K562 (cell line): ENCODE data around the gene CBX2. TPM values are rescaled to one million over a fixed set of nuclear protein-coding genes. Genes with fewer than 3 reads are reported as not detected.
A peak's percentile ranks its signal among the peaks of the same experiment; 100 is the strongest.

Experiments
- CXXC5 ChIP-seq: fragments of 250-450 bp; sonication (Bioruptor Pico); IDR thresholded peaks from 2 replicates; pipeline ENCODE4 v1.8.0; 2022; ENCODE audit warnings: inconsistent platforms, mild to moderate bottlenecking, moderate library complexity
- EWSR1 ChIP-seq: fragments of 450-650 bp; IDR thresholded peaks from 2 replicates; pipeline ENCODE4 v1.6.1; 2018; ENCODE audit warnings: borderline replicate concordance, mild to moderate bottlenecking, low read depth, moderate library complexity; ENCODE audit not compliant: partially characterized antibody
- HNRNPLL ChIP-seq: fragments of 200-400 bp; formaldehyde crosslinking; IDR thresholded peaks from 2 replicates; pipeline ENCODE4 v1.6.1; 2017; ENCODE audit warnings: low read length, low read depth, mild to moderate bottlenecking; ENCODE audit not compliant: poor library complexity, severe bottlenecking
- HNRNPUL1 ChIP-seq: fragments of 200-400 bp; formaldehyde crosslinking; IDR thresholded peaks from 2 replicates; pipeline ENCODE4 v1.6.1; 2017; ENCODE audit warnings: low read length
- IRF2 ChIP-seq: sonication (generic); formaldehyde crosslinking; IDR thresholded peaks from 2 replicates; pipeline ENCODE4 v1.8.1; 2022; ENCODE audit warnings: mild to moderate bottlenecking, missing genetic modification reagents
- KAT7 ChIP-seq: sonication (generic); formaldehyde crosslinking; IDR thresholded peaks from 2 replicates; pipeline ENCODE4 v1.8.0; 2022; ENCODE audit warnings: missing genetic modification reagents, mild to moderate bottlenecking, borderline replicate concordance
- NCOA1 ChIP-seq: fragments of 450-650 bp; IDR thresholded peaks from 2 replicates; pipeline ENCODE4 v1.6.1; 2016; ENCODE audit warnings: low read depth
- NCOA4 ChIP-seq: fragments of 450-650 bp; IDR thresholded peaks from 2 replicates; pipeline ENCODE4 v1.6.1; 2018; ENCODE audit warnings: mild to moderate bottlenecking; ENCODE audit not compliant: partially characterized antibody
- NELFE ChIP-seq: IDR thresholded peaks from 2 replicates; pipeline ENCODE4 v1.6.1; 2011; ENCODE audit warnings: mild to moderate bottlenecking; ENCODE audit not compliant: insufficient read depth, insufficient read length
- NFE2L1 ChIP-seq: fragments of 450-650 bp; IDR thresholded peaks from 2 replicates; pipeline ENCODE4 v1.6.1; 2016; ENCODE audit warnings: missing genetic modification characterization, low read depth, mild to moderate bottlenecking, missing compliant biosample characterization, moderate library complexity, borderline replicate concordance
- NR3C1 ChIP-seq: sonication (generic); formaldehyde crosslinking; IDR thresholded peaks from 2 replicates; pipeline ENCODE4 v1.8.1; 2022; ENCODE audit warnings: missing genetic modification reagents
- OTX1 ChIP-seq: fragments of 450-650 bp; formaldehyde crosslinking; IDR thresholded peaks from 2 replicates; pipeline ENCODE4 v1.4.0; 2022; ENCODE audit warnings: mild to moderate bottlenecking
- RBM39 ChIP-seq: fragments of 200-400 bp; formaldehyde crosslinking; optimal IDR thresholded peaks from 2 replicates; pipeline ENCODE3; 2018; ENCODE audit warnings: low read depth, low read length
- RNF2 ChIP-seq: sonication (generic); IDR thresholded peaks from 2 replicates; pipeline ENCODE4 v1.6.1; 2016
- SETDB1 ChIP-seq: IDR thresholded peaks from one replicate; pipeline ENCODE4 v1.6.1; 2012; ENCODE audit warnings: low read length, control low read depth, inconsistent platforms
- SOX6 ChIP-seq: fragments of 450-650 bp; IDR thresholded peaks from 2 replicates; pipeline ENCODE4 v1.6.1; 2014; ENCODE audit warnings: mild to moderate bottlenecking
- SUPT5H ChIP-seq: fragments of 450-650 bp; IDR thresholded peaks from 2 replicates; pipeline ENCODE4 v1.6.1; 2016
- TAF9B ChIP-seq: fragments of 450-650 bp; IDR thresholded peaks from 2 replicates; pipeline ENCODE4 v1.6.1; 2018; ENCODE audit warnings: mild to moderate bottlenecking; ENCODE audit not compliant: partially characterized antibody
- TOE1 ChIP-seq, 2 experiments: fragments of 450-650 bp in 1 of 2; sonication (generic) in 1 of 2; formaldehyde crosslinking in 1 of 2; IDR thresholded peaks; 2 replicates each; pipeline versions ENCODE4 v1.7.1 to v1.8.0; 2016 to 2022; ENCODE audit warnings: borderline replicate concordance in 2 of 2, mild to moderate bottlenecking in 2 of 2, antibody characterized with exemption in 1 of 2, inconsistent platforms in 1 of 2, low read depth in 1 of 2, missing genetic modification reagents in 1 of 2, moderate library complexity in 1 of 2
- XRCC4 ChIP-seq: IDR thresholded peaks from one replicate; pipeline ENCODE4 v1.6.1; 2011; ENCODE audit not compliant: insufficient read depth, insufficient read length; ENCODE audit errors: extremely low read depth
- ZNF444 ChIP-seq: fragments of 250-450 bp; sonication (Bioruptor Pico); IDR thresholded peaks from 2 replicates; pipeline ENCODE4 v1.4.0; 2020; ENCODE audit warnings: mild to moderate bottlenecking, moderate library complexity
- ZZZ3 ChIP-seq: fragments of 450-650 bp; IDR thresholded peaks from 2 replicates; pipeline ENCODE4 v1.6.1; 2016; ENCODE audit warnings: antibody characterized with exemption, mild to moderate bottlenecking, moderate library complexity
- polyA plus RNA-seq, 8 experiments: library from polyadenylated mRNA; depleted of rRNA in 4 of 8; stranded (reverse) in 5 of 8; unstranded in 3 of 8; fragments of >200 nt; fragmentation: Nextera tagmentation in 2 of 8; fragmentation: Illumina TruSeq in 1 of 8; extraction: Ambion mirVana in 2 of 8; extraction: Trizol in 1 of 8; gene quantifications; 2 replicates each; pipeline versions ENCODE4 v1.2.1 to v1.2.3, GENCODE V29; 2011 to 2014; ENCODE audit warnings: inconsistent platforms in 1 of 8, missing spikeins in 1 of 8
- total RNA-seq, 7 experiments: library from RNA; depleted of rRNA in 6 of 7; stranded (reverse); fragments of >200 nt in 6 of 7; fragmentation: Illumina TruSeq in 2 of 7; extraction: Trizol in 2 of 7; gene quantifications; 2 replicates each; pipeline versions ENCODE4 v1.2.1 to v1.2.3, GENCODE V29; 2011 to 2021; ENCODE audit warnings: low replicate concordance in 1 of 7
- TF ChIP-seq, protein P1 (sequence below): fragments of 250-450 bp; sonication (Bioruptor Pico); IDR thresholded peaks from 2 replicates; pipeline ENCODE4 v1.8.0; 2021; ENCODE audit warnings: mild to moderate bottlenecking, moderate library complexity
- TF ChIP-seq, protein P2 (sequence below), 2 experiments: fragments of 450-650 bp; IDR thresholded peaks; 2 replicates each; pipeline ENCODE4 v1.6.1; 2018; ENCODE audit warnings: mild to moderate bottlenecking in 2 of 2, low read depth in 1 of 2; ENCODE audit not compliant: partially characterized antibody in 2 of 2

The CBX2 gene
- total and polyA plus RNA-seq, 9 of the 15 experiments (the other 6 are each of a cell fraction or from before 2014, with no cell fraction given): 0.66 to 26.9 (median 13.9) TPM

DNA sequence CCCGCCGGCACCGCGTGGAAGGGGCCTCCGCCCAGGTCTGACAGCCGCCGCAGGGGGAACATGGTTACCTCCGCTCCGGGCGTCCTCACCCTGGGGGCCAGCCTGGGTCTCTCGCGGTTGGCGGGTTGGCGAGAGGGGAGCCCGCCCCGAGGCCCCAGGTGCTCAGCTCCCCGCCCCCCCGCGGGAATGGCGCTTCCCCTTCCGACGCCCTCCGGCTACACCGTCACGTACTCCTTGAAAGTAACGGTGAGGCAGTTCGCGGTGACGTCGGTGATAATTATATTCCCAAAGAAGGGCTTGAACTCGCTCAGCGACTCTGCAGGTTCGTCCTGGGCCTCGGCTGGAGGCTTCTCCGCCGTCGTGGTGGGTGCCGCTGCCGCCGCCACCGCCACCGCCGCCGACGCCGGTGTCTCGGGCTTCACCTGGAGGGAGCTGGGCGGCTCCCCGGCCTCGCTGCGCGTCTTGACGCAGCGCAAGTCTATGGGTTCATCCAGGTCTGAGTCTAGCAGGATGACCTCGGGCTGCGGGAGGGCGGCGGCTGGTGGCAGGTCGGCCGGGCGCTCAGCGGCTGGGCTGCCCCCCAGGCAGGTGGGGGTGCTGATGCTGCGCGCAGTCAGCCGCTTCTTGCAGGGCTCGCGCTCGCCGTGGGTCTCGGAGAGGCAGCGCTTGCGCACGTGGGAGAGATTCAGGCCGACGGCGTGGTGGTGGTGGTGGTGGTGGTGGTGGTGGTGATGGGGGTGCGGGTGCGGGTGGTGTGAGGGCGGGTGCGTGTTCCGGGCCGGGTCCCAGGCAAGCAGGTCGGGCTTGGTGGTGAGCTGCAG is 56.0 kb downstream of the CBX2 start (continued):
- TF ChIP-seq NCOA4: no peak
- TF ChIP-seq RBM39: no peak
- no peak for TF ChIP-seq SETDB1
- no peak for TF ChIP-seq RNF2
- TF ChIP-seq NCOA1: no peak
- TF ChIP-seq, protein P1, sequence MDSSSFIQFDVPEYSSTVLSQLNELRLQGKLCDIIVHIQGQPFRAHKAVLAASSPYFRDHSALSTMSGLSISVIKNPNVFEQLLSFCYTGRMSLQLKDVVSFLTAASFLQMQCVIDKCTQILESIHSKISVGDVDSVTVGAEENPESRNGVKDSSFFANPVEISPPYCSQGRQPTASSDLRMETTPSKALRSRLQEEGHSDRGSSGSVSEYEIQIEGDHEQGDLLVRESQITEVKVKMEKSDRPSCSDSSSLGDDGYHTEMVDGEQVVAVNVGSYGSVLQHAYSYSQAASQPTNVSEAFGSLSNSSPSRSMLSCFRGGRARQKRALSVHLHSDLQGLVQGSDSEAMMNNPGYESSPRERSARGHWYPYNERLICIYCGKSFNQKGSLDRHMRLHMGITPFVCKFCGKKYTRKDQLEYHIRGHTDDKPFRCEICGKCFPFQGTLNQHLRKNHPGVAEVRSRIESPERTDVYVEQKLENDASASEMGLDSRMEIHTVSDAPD: no peak
- no peak for TF ChIP-seq NELFE
- TF ChIP-seq ZZZ3: no peak
- TF ChIP-seq OTX1 (CRISPR knock-in tag): no peak
- TF ChIP-seq KAT7 (CRISPR knock-in tag): peak; percentile 81; the same call in 1 of the 2 replicates
- no peak for TF ChIP-seq ZNF444 (CRISPR knock-in tag)
- no peak for TF ChIP-seq TOE1 (IDR thresholded peaks at IDR 0.05; ENCODE audit: borderline replicate concordance)
- no peak for TF ChIP-seq TOE1 (CRISPR knock-in tag; IDR thresholded peaks at IDR 0.05; ENCODE audit: borderline replicate concordance, low read depth)
- 0 out of 2 replicates have a peak, but pooled peaks have one; percentile 12 for TF ChIP-seq SUPT5H
- no peak for TF ChIP-seq IRF2 (CRISPR knock-in tag)
- no peak for TF ChIP-seq HNRNPUL1
- TF ChIP-seq HNRNPLL: no peak
- TF ChIP-seq TAF9B: no peak
- TF ChIP-seq XRCC4: no peak
- TF ChIP-seq SOX6: no peak
- TF ChIP-seq NFE2L1 (tag): no peak
- no peak for TF ChIP-seq NR3C1 (CRISPR knock-in tag)
- no peak for TF ChIP-seq EWSR1
- TF ChIP-seq, protein P2, sequence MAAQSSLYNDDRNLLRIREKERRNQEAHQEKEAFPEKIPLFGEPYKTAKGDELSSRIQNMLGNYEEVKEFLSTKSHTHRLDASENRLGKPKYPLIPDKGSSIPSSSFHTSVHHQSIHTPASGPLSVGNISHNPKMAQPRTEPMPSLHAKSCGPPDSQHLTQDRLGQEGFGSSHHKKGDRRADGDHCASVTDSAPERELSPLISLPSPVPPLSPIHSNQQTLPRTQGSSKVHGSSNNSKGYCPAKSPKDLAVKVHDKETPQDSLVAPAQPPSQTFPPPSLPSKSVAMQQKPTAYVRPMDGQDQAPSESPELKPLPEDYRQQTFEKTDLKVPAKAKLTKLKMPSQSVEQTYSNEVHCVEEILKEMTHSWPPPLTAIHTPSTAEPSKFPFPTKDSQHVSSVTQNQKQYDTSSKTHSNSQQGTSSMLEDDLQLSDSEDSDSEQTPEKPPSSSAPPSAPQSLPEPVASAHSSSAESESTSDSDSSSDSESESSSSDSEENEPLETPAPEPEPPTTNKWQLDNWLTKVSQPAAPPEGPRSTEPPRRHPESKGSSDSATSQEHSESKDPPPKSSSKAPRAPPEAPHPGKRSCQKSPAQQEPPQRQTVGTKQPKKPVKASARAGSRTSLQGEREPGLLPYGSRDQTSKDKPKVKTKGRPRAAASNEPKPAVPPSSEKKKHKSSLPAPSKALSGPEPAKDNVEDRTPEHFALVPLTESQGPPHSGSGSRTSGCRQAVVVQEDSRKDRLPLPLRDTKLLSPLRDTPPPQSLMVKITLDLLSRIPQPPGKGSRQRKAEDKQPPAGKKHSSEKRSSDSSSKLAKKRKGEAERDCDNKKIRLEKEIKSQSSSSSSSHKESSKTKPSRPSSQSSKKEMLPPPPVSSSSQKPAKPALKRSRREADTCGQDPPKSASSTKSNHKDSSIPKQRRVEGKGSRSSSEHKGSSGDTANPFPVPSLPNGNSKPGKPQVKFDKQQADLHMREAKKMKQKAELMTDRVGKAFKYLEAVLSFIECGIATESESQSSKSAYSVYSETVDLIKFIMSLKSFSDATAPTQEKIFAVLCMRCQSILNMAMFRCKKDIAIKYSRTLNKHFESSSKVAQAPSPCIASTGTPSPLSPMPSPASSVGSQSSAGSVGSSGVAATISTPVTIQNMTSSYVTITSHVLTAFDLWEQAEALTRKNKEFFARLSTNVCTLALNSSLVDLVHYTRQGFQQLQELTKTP (IDR thresholded peaks at IDR 0.05; ENCODE audit: low read depth in 1 of 2, partially characterized antibody in 2 of 2): no peak
- peak; percentile 36; the same call in 1 of the 2 replicates for TF ChIP-seq CXXC5 (CRISPR knock-in tag)
